Effector CD8-positive, alpha-beta T cell (primary cell): Measurements from ENCODE around the gene IL4R.
"Not testable (repeated sequence)": the region's sequence is repeated elsewhere in the genome, so short reads cannot be mapped to it uniquely, and the experiment has no call there.

Experiments
- DNase-seq: peaks from one replicate; lab custom pipeline; 2025; lab: John Stamatoyannopoulos, UW

The IL4R gene

GRCh38 chr16:27288313-27288712 lies 25.5 kb upstream of the IL4R start:
- DNase-seq: not testable (repeated sequence)

DNA sequence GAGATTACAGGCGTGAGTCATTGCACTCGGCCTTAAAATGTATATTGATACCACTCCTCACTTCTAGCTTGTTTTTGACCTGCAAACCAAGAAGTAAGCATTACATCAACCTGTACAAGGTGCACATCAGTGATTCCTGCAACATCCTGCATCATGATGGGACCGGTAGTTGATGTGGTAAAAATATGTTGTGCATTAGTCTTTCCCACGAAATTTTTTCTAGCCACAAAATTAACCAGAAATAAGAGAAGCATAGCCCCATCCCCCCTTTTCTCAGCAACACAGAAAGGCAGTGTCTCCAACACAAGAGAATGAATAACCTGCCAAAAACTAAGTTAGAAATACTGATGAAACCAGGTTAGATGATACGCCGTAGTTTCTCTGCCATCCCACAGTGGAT lies 24.1 kb upstream of the IL4R start:
- no peak for DNase-seq

GRCh38 chr16:27290562-27290961 lies 23.2 kb upstream of the IL4R start:
- DNase-seq: no peak

DNA sequence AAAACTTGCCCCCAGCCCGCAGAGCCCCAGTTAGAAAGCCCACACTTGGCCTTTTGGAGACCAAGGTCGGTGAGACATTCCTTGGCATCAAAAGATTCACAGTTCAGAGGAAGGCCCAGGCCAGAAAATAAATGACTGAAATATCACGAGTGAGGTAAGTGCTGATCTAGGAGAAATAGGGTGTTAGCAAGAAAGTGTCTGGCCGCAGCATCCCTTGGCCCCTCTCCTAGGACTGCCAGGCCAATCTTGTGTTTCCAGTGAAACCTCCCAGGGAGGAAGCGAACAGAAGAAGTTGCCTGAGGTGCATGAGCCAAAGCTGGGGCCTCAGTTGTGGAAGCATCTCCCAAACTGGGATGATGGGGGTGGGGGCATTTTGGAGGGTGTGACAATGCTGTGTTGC lies 22.7 kb upstream of the IL4R start:
- no peak for DNase-seq

GRCh38 chr16:27291722-27292240 lies 22.0 kb upstream of the IL4R start:
- DNase-seq: no peak

GRCh38 chr16:27293343-27293742 lies 20.4 kb upstream of the IL4R start:
- no peak for DNase-seq

DNA sequence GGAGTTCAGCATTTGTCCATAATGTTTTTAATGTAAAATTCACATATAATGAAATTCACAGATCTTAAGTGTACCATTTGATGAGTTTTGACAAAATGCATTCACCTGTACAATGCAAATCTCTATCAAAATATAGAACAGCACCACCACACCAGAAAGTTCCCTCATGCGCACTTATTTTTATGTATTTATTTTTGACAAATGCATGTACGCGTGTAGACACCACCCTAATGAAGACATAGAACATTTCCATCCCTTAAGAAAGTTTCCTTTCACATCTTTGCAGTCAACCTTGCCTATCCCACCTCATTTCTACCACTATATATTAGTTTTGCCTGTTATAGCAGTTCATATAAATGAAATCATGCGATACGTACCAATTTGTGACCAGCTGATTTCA lies 15.6 kb upstream of the IL4R start:
- DNase-seq: no peak

DNA sequence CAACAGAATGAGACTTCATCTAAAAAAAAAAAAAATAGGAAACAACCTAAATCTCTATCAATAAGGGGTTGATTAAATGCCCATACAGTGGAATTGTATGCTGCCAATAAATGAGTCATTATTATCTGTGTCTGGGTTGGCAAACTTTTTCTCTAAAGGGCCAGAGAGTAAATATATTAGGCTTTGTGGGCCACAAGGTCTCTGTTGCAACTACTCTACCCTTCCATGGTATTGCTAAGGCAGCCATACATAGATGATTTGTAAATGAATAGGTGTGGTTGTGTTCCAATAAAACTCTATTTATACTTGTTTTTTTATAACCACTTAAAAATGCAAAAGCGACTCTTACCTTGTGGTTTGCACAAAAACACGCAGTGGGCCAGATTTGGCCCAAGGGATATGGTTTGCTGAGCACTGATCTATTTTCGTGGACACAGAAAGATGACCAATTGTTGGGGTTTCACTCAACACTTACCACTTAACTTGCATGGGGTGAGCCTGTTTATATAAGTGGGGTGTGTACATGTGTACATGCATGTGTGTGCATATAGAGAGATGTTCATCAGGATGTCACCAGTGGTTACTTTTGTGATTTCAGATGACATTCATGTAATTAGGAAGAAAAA lies 12.4 kb upstream of the IL4R start:
- no peak for DNase-seq

GRCh38 chr16:27302126-27302525 lies 11.6 kb upstream of the IL4R start:
- DNase-seq: no peak

DNA sequence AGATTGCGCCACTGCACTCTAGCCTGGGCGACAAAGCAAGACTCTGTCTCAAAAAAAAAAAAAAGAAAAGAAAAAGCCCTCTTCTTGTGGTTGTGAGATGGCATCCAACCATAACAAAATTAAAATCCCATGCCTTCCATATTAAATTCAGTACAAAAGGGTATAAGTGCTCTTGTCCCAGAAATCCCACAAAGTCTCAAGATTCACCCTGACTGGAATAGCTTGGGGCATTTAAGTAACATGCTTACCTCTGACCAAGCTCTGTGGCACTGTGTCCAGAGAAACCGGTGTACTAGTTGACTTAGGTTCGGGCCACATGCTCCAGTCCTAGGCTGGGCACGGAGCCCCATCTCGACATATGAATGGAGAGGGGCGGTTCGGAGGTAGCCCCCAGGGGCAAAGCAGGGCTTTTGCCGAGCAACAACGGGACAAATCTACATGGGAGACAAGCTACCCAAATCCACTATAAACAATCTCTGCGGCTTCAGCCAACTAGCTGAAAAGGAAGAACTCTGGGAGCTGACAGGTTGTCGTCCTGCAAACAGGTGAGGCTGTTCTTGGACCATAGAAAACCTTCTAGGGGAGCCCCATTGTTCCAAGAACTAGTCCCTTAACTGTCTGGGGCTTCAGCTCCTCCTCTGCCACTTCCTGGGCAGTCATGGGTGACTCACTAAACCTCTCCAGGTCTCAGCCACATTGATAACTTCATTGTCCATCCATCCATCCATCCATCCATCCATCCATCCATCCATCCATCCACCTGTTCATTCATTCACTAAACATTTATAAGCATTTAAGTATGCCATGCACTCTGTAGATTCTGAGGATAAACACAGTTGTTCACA lies 10.3 kb upstream of the IL4R start:
- DNase-seq: no peak

GRCh38 chr16:27304102-27304501 lies 9.7 kb upstream of the IL4R start:
- DNase-seq: no peak

DNA sequence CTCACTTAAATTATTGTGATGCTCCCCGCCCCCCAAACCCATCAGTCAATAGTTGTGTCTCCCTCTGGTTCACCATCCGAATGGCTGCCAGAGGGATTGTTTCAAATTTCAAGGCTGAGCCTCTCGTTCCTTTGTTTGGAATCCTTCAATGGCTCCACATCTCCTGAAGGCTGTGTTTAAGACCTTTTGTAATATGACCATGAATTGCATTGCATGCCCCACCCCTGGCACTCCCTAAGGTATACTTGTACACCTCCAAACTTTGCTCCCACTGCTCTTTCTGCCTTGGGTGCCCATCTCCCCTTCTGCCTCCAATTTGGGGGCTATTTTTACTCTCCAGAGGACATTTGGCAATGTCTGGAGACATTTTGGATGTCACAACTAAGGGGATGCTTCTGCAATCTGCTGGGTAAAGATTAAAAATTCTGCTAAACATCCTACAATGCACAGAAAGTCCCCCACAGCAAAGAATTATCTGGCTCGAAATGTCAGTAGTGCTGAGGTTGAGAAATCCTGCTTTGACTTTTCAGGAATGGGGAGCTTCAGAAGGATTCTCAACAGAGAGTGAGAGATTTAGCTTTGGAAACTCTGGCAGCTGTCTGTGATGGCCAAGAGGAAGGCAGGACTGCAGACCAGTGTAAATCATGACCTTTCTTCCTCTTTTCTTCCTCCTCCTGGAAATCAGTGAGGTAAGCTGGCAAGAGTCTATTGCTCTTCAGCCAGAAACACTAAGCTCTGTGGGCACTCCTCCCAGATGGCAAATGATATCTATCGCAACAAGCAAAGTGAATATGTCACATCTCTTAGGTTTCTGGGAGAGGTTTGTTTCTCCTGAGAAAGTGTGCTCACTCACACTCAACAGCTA lies 8.7 kb upstream of the IL4R start:
- no peak for DNase-seq

GRCh38 chr16:27305839-27306442 lies 7.8 kb upstream of the IL4R start:
- no peak for DNase-seq

GRCh38 chr16:27308792-27309191 lies 5.0 kb upstream of the IL4R start:
- DNase-seq: no peak

GRCh38 chr16:27310576-27311447 lies 3.0 kb upstream of the IL4R start:
- no peak for DNase-seq

DNA sequence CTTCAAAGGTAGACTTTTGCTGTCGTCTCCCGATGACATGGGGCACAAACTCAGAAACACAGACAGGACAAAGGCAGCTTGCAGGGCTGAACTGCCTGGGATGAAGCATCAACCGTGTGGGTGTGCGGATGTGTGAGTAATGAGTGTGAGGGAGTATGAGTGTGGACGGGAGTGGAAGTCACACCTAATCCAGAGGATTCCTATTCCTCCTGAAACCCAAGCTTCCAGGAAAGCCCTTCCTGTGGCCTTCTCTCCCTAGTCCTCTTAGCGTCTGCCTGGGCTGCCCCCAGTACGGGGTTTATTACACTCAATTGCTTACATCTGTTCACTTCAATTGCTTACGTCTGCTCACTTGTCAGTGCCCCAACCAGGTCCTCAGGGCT lies 2.3 kb upstream of the IL4R start:
- no peak for DNase-seq

- DNase-seq: no peak
Measured at GRCh38 chr16:27311897-27312303, 1.9 kb upstream of the IL4R start.

- DNase-seq: no peak
Measured at GRCh38 chr16:27312580-27313421, 973 bp upstream of the IL4R start.

GRCh38 chr16:27314161-27314723 lies 468 bp downstream of the IL4R start:
- DNase-seq: peak; percentile 8

DNA sequence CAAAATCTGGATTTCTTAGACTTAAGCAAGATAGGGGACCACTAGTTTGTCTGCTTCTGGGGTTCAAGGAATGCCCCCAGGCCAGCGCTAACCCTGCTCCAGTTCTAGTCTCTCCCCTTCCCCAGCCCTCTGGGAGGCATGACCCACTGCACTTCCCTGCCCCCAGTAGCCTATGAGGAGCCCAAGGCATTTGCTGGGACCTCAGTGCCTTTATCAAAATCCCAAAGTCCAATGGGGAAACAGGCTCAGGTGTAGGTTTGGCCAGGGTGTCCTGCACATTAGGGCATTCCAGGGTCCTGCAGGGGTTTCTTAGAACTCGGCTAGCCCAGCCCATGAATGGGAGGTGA lies 1.2 kb downstream of the IL4R start:
- DNase-seq: no peak
